ENCODE results near the gene MRPS23.

Gene MRPS23

GRCh38 chr17:57877803-57878377 lies 28.0 kb upstream of the MRPS23 start:
- no peak for DNase-seq

- DNase-seq, result no peak
These were observed 27.0 kb upstream of the MRPS23 start for GRCh38 chr17:57876866-57877237.

GRCh38 chr17:57876023-57876865 lies 26.4 kb upstream of the MRPS23 start:
- DNase-seq, result no peak

GRCh38 chr17:57875290-57876022 lies 25.6 kb upstream of the MRPS23 start:
- no peak for DNase-seq

GRCh38 chr17:57874434-57875289 lies 24.8 kb upstream of the MRPS23 start:
- DNase-seq, result no peak

- DNase-seq, result no peak
These were observed 24.2 kb upstream of the MRPS23 start for GRCh38 chr17:57874058-57874419.

GRCh38 chr17:57873261-57874057 lies 23.6 kb upstream of the MRPS23 start:
- no peak for DNase-seq

GRCh38 chr17:57872536-57872935 lies 22.7 kb upstream of the MRPS23 start:
- no peak for DNase-seq

GRCh38 chr17:57871863-57872262 lies 22.0 kb upstream of the MRPS23 start:
- no peak for DNase-seq

GRCh38 chr17:57871155-57871554 lies 21.3 kb upstream of the MRPS23 start:
- DNase-seq, result no peak

GRCh38 chr17:57870283-57870635 lies 20.4 kb upstream of the MRPS23 start:
- DNase-seq, result no peak

GRCh38 chr17:57869617-57870282 lies 19.9 kb upstream of the MRPS23 start:
- no peak for DNase-seq

- DNase-seq, result no peak
These were observed 19.2 kb upstream of the MRPS23 start for GRCh38 chr17:57868910-57869616.

- no peak for DNase-seq
These were observed 18.4 kb upstream of the MRPS23 start for GRCh38 chr17:57868007-57868909.

GRCh38 chr17:57867126-57867525 lies 17.3 kb upstream of the MRPS23 start:
- no peak for DNase-seq

GRCh38 chr17:57866723-57867122 lies 16.9 kb upstream of the MRPS23 start:
- no peak for DNase-seq

GRCh38 chr17:57866319-57866718 lies 16.5 kb upstream of the MRPS23 start:
- DNase-seq, result no peak

- no peak for DNase-seq
These were observed 14.4 kb upstream of the MRPS23 start for GRCh38 chr17:57864273-57864672.

GRCh38 chr17:57862694-57863667 lies 13.1 kb upstream of the MRPS23 start:
- no peak for DNase-seq

Data from NCI-H345 (cell line).